CD14-positive monocyte (primary cell): ENCODE results near the gene GPR156. TPM values are rescaled to one million over a fixed set of nuclear protein-coding genes. Genes with fewer than 3 reads are reported as not detected.

Experiments used
- DNase-seq, 3 donors: peaks; one replicate each; pipeline ENCODE4 v3.0.0-alpha.2; 2011 to 2022
- H2AFZ ChIP-seq: 2 replicates; pipeline ENCODE4 v1.6.0; 2012; ENCODE audit warnings: mild to moderate bottlenecking, low read depth, low read length, inconsistent platforms; ENCODE audit not compliant: insufficient read depth, poor library complexity, severe bottlenecking
- H3K27ac ChIP-seq, 2 donors: 1 replicate in 1 of 2; 2 replicates in 1 of 2; pipeline ENCODE4 v1.5.1; 2012 to 2013; ENCODE audit warnings: low read length in 2 of 2, control low read depth in 1 of 2, inconsistent platforms in 1 of 2, low read depth in 1 of 2, mild to moderate bottlenecking in 1 of 2
- H3K27me3 ChIP-seq, 2 donors: one replicate each; pipeline versions ENCODE4 v1.6.0 to v1.6.1; 2011 to 2013; ENCODE audit warnings: low read length in 2 of 2; ENCODE audit not compliant: control insufficient read depth in 2 of 2, insufficient read depth in 2 of 2
- H3K36me3 ChIP-seq, 2 donors: replicated peaks in 1 of 2; 1 replicate in 1 of 2; 2 replicates in 1 of 2; pipeline versions ENCODE4 v1.5.1 to v1.6.1; 2012 to 2013; ENCODE audit warnings: low read length in 2 of 2, control low read depth in 1 of 2, inconsistent platforms in 1 of 2, mild to moderate bottlenecking in 1 of 2; ENCODE audit not compliant: insufficient read depth in 2 of 2, control insufficient read depth in 1 of 2
- H3K4me1 ChIP-seq, 2 donors: 1 replicate in 1 of 2; 2 replicates in 1 of 2; pipeline versions ENCODE4 v1.5.1 to v1.6.1; 2012 to 2013; ENCODE audit warnings: low read length in 2 of 2, control low read depth in 1 of 2, inconsistent platforms in 1 of 2, mild to moderate bottlenecking in 1 of 2, moderate library complexity in 1 of 2; ENCODE audit not compliant: insufficient read depth in 2 of 2, control insufficient read depth in 1 of 2
- H3K4me2 ChIP-seq: replicated peaks from 2 replicates; pipeline ENCODE3; 2012; ENCODE audit warnings: low read length, moderate library complexity, mild to moderate bottlenecking; ENCODE audit not compliant: poor library complexity, severe bottlenecking; ENCODE audit errors: extremely low read depth
- H3K4me3 ChIP-seq, 3 experiments: fragments of 200-600 bp in 1 of 3; sonication (generic) in 1 of 3; replicated peaks in 1 of 3; 1 replicate in 2 of 3; 2 replicates in 1 of 3; pipeline ENCODE4 v1.5.1; 2011 to 2013; ENCODE audit warnings: low read length in 3 of 3, mild to moderate bottlenecking in 3 of 3, control low read depth in 2 of 3, low read depth in 2 of 3, inconsistent platforms in 1 of 3, moderate library complexity in 1 of 3
- H3K79me2 ChIP-seq: 2 replicates; pipeline ENCODE4 v1.6.0; 2012; ENCODE audit warnings: mild to moderate bottlenecking, control low read depth, inconsistent platforms, low read length, moderate library complexity; ENCODE audit not compliant: insufficient read depth
- H3K9ac ChIP-seq: 2 replicates; pipeline ENCODE4 v1.6.0; 2017; ENCODE audit warnings: low read length, mild to moderate bottlenecking; ENCODE audit not compliant: insufficient read depth, poor library complexity, severe bottlenecking
- H3K9me3 ChIP-seq, 2 donors: replicated peaks in 1 of 2; 1 replicate in 1 of 2; 2 replicates in 1 of 2; pipeline versions ENCODE4 v1.5.1 to v1.6.1; 2012 to 2013; ENCODE audit warnings: low read length in 2 of 2, control low read depth in 1 of 2; ENCODE audit not compliant: control insufficient read depth in 1 of 2, insufficient read depth in 1 of 2
- H4K20me1 ChIP-seq: 2 replicates; pipeline ENCODE4 v1.6.0; 2012; ENCODE audit warnings: mild to moderate bottlenecking, low read length, control low read depth, moderate library complexity; ENCODE audit not compliant: insufficient read depth
- H3K27ac Mint-ChIP-seq, 7 donors: one replicate each; pipeline ENCODE4 v1.8.0; 2020; ENCODE audit warnings: mild to moderate bottlenecking in 7 of 7, mixed read lengths in 7 of 7, moderate library complexity in 6 of 7, inconsistent platforms in 2 of 7
- H3K27me3 Mint-ChIP-seq, 3 donors: one replicate each; pipeline ENCODE4 v1.8.0; 2021 to 2022; ENCODE audit warnings: low read depth in 3 of 3, mild to moderate bottlenecking in 3 of 3, mixed read lengths in 3 of 3, moderate library complexity in 3 of 3, inconsistent platforms in 1 of 3
- H3K36me3 Mint-ChIP-seq, 2 donors: one replicate each; pipeline ENCODE4 v1.8.0; 2020; ENCODE audit warnings: mixed read lengths in 2 of 2, inconsistent platforms in 1 of 2, mild to moderate bottlenecking in 1 of 2
- H3K4me1 Mint-ChIP-seq: one replicate; pipeline ENCODE4 v1.8.0; 2020; ENCODE audit warnings: mild to moderate bottlenecking, mixed read lengths
- H3K4me3 Mint-ChIP-seq, 2 donors: one replicate each; pipeline ENCODE4 v1.8.0; 2020; ENCODE audit warnings: mild to moderate bottlenecking in 2 of 2, mixed read lengths in 2 of 2, moderate library complexity in 1 of 2
- H3K9me3 Mint-ChIP-seq, 7 donors: one replicate each; pipeline ENCODE4 v1.8.0; 2020 to 2022; ENCODE audit warnings: mixed read lengths in 7 of 7, mild to moderate bottlenecking in 6 of 7, moderate library complexity in 6 of 7, inconsistent platforms in 2 of 7
- WGBS: methylation state at CpG from one replicate; pipeline ENCODE4 v1.1.5; 2013; ENCODE audit warnings: missing lambda C conversion rate; ENCODE audit not compliant: insufficient coverage; 5-methylcytosine and 5-hydroxymethylcytosine counted together
- intact Hi-C, 2 donors: fragments of 100-400 bp; cut with micrococcal nuclease; formaldehyde crosslinking; loops; one replicate each; pipeline versions ENCODE4 v1.15.0 to v1.15.1; 2023
- polyA plus RNA-seq, 3 donors: library from polyadenylated mRNA; depleted of rRNA in 1 of 3; unstranded in 2 of 3; stranded (reverse) in 1 of 3; fragments of 300-500 nt in 2 of 3; fragments of >200 nt in 1 of 3; fragmentation: Illumina TruSeq in 2 of 3; gene quantifications; 1 replicate in 2 of 3; 2 replicates in 1 of 3; pipeline ENCODE4 v1.2.3, GENCODE V29; 2012 to 2021
- TF ChIP-seq, protein P1 (sequence below): fragments of 200-600 bp; IDR thresholded peaks from one replicate; pipeline ENCODE4 v1.8.0; 2022; ENCODE audit warnings: antibody characterized with exemption, mild to moderate bottlenecking

GPR156 gene
- polyA plus RNA-seq, 3 donors = not detected

DNA sequence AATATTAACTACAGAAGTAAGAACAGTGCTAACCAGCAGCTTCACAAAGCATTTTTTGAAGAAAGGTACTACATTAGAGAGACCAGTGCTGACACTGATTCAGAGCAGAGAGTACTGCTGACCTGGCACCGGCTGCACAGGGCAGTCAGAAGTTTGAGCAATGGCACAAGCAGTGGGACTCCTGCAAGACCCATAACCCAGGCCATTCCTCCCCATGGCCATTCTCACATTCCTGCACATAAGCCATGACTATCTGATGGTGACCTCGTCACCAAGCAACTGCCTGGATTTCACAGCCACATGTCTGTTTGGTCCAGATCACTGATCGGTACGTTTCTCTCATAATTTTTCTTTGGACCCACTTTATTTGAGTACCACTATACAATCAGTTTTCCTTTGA lies 88.7 kb downstream of the GPR156 start:
- peaks cover 0 to 1% (median 0%) of the 10 kb centered on the region in 3 donors for H3K27me3 Mint-ChIP-seq
- H3K79me2 ChIP-seq = no peaks in the 10 kb centered on the region
- no peak overlapping the region for H3K27ac Mint-ChIP-seq
- no peak overlapping the region for H3K9ac ChIP-seq
- H3K4me1 Mint-ChIP-seq = peaks cover 8% of the 10 kb centered on the region
- TF ChIP-seq, protein P1, sequence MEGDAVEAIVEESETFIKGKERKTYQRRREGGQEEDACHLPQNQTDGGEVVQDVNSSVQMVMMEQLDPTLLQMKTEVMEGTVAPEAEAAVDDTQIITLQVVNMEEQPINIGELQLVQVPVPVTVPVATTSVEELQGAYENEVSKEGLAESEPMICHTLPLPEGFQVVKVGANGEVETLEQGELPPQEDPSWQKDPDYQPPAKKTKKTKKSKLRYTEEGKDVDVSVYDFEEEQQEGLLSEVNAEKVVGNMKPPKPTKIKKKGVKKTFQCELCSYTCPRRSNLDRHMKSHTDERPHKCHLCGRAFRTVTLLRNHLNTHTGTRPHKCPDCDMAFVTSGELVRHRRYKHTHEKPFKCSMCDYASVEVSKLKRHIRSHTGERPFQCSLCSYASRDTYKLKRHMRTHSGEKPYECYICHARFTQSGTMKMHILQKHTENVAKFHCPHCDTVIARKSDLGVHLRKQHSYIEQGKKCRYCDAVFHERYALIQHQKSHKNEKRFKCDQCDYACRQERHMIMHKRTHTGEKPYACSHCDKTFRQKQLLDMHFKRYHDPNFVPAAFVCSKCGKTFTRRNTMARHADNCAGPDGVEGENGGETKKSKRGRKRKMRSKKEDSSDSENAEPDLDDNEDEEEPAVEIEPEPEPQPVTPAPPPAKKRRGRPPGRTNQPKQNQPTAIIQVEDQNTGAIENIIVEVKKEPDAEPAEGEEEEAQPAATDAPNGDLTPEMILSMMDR = no peak
- intact Hi-C loops = no loop called here
- no peak overlapping the region for H3K4me3 Mint-ChIP-seq
- H3K4me2 ChIP-seq = no peak overlapping the region
- no peaks in the 10 kb centered on the region for H3K36me3 Mint-ChIP-seq
- peaks cover 7 to 11% of the 10 kb centered on the region in 2 donors for H3K4me1 ChIP-seq
- no peak overlapping the region for H3K27ac ChIP-seq
- no peaks in the 10 kb centered on the region for H3K36me3 ChIP-seq
- H2AFZ ChIP-seq = no peak overlapping the region
- no peaks in the 10 kb centered on the region for H3K27me3 ChIP-seq
- H3K9me3 ChIP-seq = no peaks in the 10 kb centered on the region
- no peaks in the 10 kb centered on the region for H4K20me1 ChIP-seq
- H3K4me3 ChIP-seq = no peak overlapping the region
- WGBS = 100% methylated on average over 4 of the region's 4 CpGs
- no peak for DNase-seq
- H3K9me3 Mint-ChIP-seq = peaks cover 0 to 2% (median 0%) of the 10 kb centered on the region in 7 donors

DNA sequence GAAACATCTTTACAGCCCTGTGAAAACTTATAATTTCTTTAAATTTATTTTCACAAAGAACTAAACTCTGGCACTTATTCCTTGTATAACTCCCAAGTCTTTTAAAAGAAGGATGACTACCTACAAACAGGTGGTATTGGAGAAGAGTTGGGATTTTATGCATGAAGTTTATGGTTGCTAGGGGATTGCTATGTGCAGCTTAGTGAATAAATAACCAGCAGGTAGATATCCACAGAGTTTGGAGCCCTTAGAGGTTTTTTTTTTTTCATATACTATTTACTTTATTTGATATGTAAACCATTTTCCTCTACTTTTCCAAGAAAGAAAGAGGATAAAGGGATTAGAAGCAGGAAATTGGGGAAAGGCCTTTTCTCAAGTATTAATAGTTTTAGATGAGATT lies 91.5 kb downstream of the GPR156 start:
- peaks cover 0 to 4% of the 10 kb centered on the region in 2 donors for H3K4me1 ChIP-seq
- H3K4me3 ChIP-seq = no peak overlapping the region
- H3K79me2 ChIP-seq = no peaks in the 10 kb centered on the region
- intact Hi-C loops = no loop called here
- H3K4me3 Mint-ChIP-seq = no peak overlapping the region
- H3K36me3 ChIP-seq = no peaks in the 10 kb centered on the region
- no peaks in the 10 kb centered on the region for H3K36me3 Mint-ChIP-seq
- H4K20me1 ChIP-seq = no peaks in the 10 kb centered on the region
- H3K27me3 ChIP-seq = no peaks in the 10 kb centered on the region
- peaks cover 5 to 14% (median 7%) of the 10 kb centered on the region in 7 donors for H3K9me3 Mint-ChIP-seq
- TF ChIP-seq, protein P1 = no peak
- no peak for DNase-seq
- H3K27ac ChIP-seq = no peak overlapping the region
- H2AFZ ChIP-seq = no peak overlapping the region
- H3K4me2 ChIP-seq = no peak overlapping the region
- no peaks in the 10 kb centered on the region for H3K9me3 ChIP-seq
- no peak overlapping the region for H3K27ac Mint-ChIP-seq
- no peak overlapping the region for H3K9ac ChIP-seq
- peaks cover 0 to 1% (median 0%) of the 10 kb centered on the region in 3 donors for H3K27me3 Mint-ChIP-seq
- no peaks in the 10 kb centered on the region for H3K4me1 Mint-ChIP-seq
